ENCODE data around the gene NUP93.
A peak's percentile ranks its signal among the peaks of the same experiment; 100 is the strongest.

Gene NUP93

DNA sequence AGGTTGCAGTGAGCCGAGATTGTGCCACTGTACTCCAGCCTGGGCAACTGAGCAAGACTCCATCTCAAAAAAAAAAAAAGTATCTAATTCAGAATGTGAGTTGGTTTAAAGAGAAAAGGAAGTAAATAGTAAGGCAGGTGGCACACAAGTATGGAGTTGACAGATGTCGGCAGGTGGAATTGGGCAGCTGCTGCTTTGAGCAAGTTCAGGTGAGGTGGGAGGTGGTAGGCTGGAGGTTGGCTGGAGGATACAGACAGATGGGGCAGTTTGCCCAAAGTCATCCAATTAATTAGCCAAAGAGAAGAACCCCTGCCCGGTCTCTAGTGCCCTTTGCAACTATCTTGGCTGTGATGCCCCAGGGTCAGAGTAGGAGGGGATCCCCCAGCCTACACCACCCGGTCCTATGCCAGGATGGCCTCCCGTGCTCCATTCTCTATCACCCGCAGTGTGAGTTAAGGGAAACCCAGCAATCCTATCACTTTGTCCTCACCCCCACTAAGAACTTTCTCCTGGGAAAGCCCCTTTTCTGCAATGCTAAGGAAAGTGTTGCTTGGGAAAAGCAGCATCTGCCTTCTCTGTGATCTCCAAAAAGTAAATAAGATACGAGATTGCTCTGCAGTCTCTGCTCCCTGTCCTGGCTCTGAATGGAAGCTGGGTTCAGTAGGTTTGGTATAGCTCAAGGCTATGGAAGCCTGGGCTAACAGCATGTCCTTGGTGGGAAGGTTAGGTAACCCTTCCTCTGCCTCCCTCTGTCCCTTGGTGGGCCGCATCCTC lies 167.3 kb downstream of the NUP93 start:
- no peak for DNase-seq

GRCh38 chr16:56898847-56899246 lies 168.9 kb downstream of the NUP93 start:
- DNase-seq = peak; percentile 17
